CD4-positive, alpha-beta T cell treated with Interleukin-17A for 4 hours (primary cell): Measurements from ENCODE around the gene ESPL1.
A peak's percentile ranks its signal among the peaks of the same experiment; 100 is the strongest.
"Not testable (repeated sequence)": the region's sequence is repeated elsewhere in the genome, so short reads cannot be mapped to it uniquely, and the experiment has no call there.

Experiments used
- DNase-seq: peaks from one replicate; pipeline ENCODE4 v3.0.0-alpha.2; 2020; ENCODE audit warnings: mixed read lengths

Gene ESPL1

DNA sequence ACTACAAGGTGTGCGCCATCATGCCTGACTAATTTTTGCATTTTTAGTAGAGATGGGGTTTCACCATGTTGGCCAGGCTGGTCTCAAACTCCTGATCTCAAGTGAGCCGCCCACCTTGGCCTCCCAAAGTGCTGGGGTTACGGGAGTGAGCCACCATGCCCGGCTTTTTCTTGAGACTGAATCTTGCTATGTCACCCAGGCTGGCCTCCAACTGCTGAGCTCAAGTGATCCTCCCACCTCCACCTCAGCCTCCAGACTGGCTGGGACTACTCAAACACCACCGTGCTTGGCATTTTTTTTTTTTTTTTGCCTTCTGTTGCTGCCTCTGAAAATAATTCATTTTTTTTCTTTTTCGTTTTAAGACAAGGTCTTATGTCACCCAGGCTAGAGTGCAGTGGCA, 8.2 kb upstream of the ESPL1 start:
- DNase-seq: no peak

DNA sequence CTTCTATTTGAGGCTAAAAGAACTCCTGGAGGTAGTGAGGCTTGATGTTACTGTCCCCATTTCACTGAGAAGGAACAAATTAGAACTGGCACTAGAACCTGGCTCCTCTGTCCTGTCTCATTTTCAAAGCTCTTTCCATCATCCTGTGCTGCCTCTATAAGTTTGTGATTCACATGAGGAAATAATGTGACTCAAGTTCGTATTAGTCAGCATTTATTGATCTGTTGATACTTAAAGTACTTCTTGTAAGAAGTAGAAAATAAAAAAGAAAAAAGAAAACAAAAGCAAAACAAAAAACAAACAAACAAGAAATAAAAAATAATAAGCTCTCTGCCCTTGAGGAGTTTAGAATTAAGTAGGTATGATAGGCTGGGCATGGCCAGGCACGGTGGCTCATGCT, 2.3 kb upstream of the ESPL1 start:
- DNase-seq: no peak

- DNase-seq: peak; percentile 38
Measured at GRCh38 chr12:53267306-53267998, 647 bp upstream of the ESPL1 start.

GRCh38 chr12:53268630-53269562, 797 bp downstream of the ESPL1 start:
- no peak for DNase-seq

GRCh38 chr12:53274445-53274844, 6.3 kb downstream of the ESPL1 start:
- DNase-seq: no peak

GRCh38 chr12:53276511-53276910, 8.4 kb downstream of the ESPL1 start:
- DNase-seq: no peak

DNA sequence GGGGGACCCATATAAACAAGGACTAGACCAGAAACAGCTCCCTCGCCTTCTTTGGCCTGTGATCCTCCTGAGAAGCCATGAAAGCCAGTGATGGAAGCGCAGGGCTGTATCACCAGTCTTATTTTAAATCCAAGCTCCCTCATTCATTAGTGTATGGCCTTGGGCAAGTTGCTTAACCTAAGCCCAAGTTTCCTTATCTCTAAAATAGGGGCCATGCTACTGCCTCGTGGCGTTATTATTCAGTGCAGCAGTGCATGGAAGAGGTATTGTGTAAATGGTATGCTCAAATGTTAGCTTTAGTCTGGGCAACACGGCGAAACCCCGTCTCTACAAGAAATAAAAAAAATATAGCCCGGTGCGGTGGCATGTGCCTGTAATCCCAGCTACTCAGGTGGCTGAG, 9.9 kb downstream of the ESPL1 start:
- DNase-seq: no peak

DNA sequence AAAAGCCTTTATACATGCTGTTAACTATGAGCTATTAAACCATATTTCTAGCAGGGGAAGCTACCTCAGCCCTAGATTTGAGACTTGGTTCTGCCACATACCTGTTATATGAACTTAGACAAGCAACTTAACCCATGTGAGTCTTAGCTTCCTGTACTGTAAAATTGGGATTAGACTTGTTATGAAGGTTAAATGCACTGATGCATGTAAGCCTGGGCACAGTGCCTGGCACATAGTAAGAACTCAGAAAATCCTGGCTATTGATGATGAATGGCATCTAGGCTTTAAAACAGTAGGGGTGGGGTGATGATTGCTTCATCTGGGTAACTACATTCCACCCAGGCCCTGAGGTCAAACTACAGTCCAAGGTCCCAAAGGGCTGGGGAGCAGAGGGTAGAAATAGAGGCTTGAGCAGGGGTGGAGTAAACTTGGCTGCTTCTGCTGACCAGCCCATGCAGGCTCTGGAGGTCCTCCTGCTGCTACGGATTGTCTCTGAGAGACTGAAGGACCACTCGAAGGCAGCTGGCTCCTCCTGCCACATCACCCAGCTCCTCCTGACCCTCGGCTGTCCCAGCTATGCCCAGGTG, 11.3 kb downstream of the ESPL1 start:
- DNase-seq: no peak

DNA sequence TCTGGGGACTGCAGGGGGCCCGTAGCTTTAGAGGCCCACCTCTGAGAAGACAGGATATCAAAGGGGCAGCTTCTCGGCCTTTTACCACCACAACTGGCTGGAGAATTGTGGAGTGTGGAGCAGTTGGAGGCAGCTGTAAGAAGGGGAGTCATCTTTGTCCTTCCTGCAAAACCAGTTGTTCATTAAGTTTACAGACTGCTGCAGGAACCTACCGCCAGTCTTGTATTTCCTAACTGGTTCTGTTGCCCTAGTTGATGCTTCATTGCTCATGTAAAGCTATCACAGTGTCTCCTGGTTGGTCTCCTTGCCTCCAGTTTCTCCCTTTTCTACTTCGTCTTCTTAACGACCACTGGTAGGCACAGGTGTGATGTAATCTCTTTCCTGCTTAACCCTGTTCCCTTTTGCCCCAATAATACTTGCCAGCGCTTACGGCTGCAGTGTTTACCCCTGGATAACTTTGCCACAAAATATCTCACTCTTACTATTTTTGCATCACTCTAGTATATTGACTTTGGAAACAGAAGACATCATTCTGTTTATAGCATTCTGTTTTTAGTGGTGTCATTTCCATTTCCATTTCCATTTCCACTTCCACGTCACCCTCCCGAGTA, 11.9 kb downstream of the ESPL1 start:
- no peak for DNase-seq

- no peak for DNase-seq
Measured at GRCh38 chr12:53286448-53286847, 18.3 kb downstream of the ESPL1 start.

GRCh38 chr12:53287741-53288216, 19.7 kb downstream of the ESPL1 start:
- peak; percentile 89 for DNase-seq

DNA sequence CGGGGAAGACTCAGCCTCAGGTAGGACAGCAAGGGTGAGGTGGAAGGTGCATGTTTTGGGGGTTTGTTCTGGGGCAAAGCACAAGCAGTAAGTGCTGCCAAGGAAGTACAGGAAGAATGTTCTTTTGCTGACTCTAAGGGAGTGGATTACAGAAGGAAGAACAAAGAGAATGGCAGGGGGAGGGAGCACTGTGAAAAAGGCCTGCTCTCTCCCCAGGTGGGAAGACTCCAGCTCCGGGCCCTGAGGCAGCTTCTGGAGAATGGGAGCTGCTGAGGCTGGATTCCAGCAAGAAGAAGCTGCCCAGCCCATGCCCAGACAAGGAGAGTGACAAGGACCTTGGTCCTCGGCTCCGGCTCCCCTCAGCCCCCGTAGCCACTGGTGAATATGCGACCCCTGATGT, 20.2 kb downstream of the ESPL1 start:
- DNase-seq: no peak

GRCh38 chr12:53289891-53290290, 21.8 kb downstream of the ESPL1 start:
- no peak for DNase-seq

- DNase-seq: no peak
Measured at GRCh38 chr12:53290661-53291060, 22.6 kb downstream of the ESPL1 start.

DNA sequence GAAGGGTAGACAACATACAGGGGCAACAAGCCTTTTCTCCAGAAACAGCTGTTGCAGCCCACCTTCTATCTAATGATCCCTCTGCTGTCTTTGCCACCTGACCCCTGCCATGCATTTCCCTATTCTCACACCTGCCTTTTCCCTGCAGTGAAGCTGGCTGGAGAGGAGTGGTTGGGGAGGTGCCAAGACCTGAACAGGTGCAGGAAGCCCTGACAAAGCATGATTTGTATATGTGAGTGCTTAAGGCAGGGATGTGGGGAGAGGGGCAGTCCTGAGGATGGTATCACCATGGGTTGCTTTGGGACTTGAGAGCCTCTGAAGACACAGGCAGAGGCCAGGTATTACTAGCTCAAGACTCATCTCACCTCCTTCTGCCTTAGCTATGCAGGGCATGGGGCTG, 24.3 kb downstream of the ESPL1 start:
- no peak for DNase-seq

DNA sequence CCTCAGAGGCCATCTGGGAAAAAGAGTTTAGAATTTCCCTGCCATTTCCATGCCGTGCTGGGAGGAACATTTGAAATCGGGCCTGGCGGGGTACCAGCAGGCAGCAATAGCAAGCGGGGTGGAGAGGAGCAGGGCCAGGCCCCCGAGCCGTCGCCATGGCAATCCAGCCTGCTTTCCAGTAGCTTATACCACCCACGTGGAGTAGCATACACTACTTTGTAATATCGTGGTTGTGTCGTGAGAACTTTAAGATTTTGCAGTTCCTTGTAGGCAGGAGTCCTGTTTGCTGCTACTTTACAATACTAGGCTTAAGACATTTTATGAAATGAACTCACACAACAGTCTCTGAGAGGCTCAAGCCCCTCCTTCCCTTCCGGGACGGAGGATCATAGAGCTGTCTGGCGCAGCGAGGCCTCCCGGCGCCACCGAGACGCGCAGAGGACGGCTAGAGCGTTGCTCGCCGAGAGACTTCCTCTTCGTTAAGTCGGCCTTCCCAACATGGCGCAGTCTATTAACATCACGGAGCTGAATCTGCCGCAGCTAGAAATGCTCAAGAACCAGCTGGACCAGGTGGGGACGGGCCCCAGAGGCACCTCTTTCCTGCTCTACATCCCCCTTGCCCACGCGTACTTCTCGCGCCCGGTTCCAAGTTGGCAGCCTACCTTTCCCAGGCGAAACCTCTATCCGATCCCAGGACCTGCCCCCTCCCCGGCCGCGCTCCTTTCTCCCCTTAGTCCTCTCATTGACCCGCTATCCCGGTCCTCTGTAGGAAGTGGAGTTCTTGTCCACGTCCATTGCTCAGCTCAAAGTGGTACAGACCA, 27.2 kb downstream of the ESPL1 start, which contains the start of gene PFDN5:
TSS of gene PFDN5 (plus strand) at position 473 of the 821 bp plus-strand sequence. CDS start at position 499, 26 bp downstream.
- DNase-seq: peak; percentile 90

DNA sequence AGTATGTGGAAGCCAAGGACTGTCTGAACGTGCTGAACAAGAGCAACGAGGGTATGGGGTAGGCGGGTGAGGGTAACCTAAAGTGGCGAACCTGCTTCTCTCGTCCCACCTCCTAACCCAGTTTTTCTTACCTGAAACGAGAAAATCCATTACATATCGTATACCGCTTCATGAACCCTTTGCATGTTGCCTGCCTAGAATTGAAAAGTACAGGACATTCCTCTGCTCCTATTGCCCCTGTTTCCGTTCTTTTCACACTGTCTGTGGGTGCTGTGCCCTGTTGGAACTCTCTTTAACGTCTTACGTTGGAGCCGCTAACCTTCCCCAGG, 27.8 kb downstream of the ESPL1 start:
- DNase-seq: no peak

DNA sequence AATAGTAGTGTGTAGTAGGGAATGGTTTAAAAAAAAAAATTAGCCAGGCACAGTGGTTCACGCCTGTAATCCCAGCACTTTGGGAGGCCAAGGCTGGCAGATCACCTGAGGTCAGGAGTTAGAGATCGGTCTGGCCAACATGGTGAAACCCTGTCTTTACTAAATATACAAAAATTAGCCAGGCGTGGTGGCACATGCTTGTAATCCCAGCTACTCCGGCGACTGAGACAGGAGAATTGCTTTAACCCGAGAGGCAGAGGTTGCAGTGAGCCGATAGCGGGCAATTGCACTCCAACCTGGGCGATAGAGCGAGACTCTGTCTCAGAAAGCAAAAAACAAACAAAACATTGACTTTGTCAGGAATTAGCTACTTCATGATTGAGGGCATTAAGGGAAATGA, 29.0 kb downstream of the ESPL1 start:
- DNase-seq: not testable (repeated sequence)

GRCh38 chr12:53298164-53298563, 30.1 kb downstream of the ESPL1 start:
- no peak for DNase-seq

DNA sequence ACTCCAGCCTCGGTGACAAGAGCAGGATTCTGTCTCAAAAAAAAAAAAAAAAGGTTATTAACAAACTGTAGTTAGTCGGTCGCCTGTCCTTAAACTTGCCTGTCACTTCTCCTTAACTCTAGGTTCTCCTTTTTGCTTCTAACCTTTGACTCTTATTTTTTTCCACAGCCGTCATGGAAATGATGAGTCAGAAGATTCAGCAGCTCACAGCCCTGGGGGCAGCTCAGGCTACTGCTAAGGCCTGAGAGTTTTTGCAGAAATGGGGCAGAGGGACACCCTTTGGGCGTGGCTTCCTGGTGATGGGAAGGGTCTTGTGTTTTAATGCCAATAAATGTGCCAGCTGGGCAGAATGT, 31.0 kb downstream of the ESPL1 start:
- peak; percentile 23 for DNase-seq

- DNase-seq: peak; percentile 89
Measured at GRCh38 chr12:53299454-53300180, 31.5 kb downstream of the ESPL1 start, which contains the start of gene MYG1. Gene MYG1, plus strand, starts transcription at chr12:53299695. Its CDS starts 43 bp downstream, at chr12:53299738.

DNA sequence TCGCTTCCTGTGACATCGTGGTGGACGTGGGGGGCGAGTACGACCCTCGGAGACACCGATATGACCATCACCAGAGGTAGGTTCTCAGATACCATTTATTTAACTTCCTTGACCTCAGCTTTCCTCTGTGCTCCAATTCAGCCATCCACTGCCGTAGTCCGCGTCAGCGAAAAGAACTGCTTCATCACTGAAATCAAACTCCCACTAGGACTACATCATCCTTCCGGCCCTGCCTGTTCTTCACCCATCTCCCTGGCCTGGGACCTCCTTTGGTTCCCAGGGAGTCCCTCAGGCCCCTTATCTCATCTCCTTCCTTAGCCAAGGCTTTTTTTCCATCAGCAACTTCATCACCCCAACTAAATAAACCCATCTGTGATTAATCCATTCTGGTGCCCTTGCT, 32.1 kb downstream of the ESPL1 start:
- no peak for DNase-seq
